H1 (cell line): ENCODE data around the gene INF2.

Experiments
- CREB1 ChIP-seq: IDR thresholded peaks from 2 replicates; pipeline ENCODE4 v1.6.1; 2012; ENCODE audit warnings: inconsistent platforms
- E2F6 ChIP-seq: IDR thresholded peaks from 2 replicates; pipeline ENCODE4 v1.6.1; 2012; ENCODE audit warnings: inconsistent platforms
- EP300 ChIP-seq, 2 experiments: IDR thresholded peaks; 1 replicate in 1 of 2; 2 replicates in 1 of 2; pipeline ENCODE4 v1.6.1; 2011 to 2012; ENCODE audit warnings: low read depth in 2 of 2, low read length in 2 of 2, mild to moderate bottlenecking in 2 of 2, borderline replicate concordance in 1 of 2, inconsistent platforms in 1 of 2, moderate library complexity in 1 of 2
- POLR2AphosphoS5 ChIP-seq: IDR thresholded peaks from 2 replicates; pipeline ENCODE4 v1.6.1; 2011; ENCODE audit warnings: low read depth, low read length
- RFX5 ChIP-seq: IDR thresholded peaks from 2 replicates; pipeline ENCODE4 v1.6.1; 2011; ENCODE audit warnings: low read depth, low read length, improper control_type of control experiment, borderline replicate concordance
- SAP30 ChIP-seq: fragments of 300-600 bp; sonication (generic); IDR thresholded peaks from 2 replicates; pipeline ENCODE4 v1.7.1; 2012; ENCODE audit warnings: low read length, moderate library complexity, mild to moderate bottlenecking, inconsistent platforms; ENCODE audit not compliant: insufficient read depth, insufficient replicate concordance
- SP2 ChIP-seq: IDR thresholded peaks from 2 replicates; pipeline ENCODE4 v1.6.1; 2012; ENCODE audit warnings: mild to moderate bottlenecking, low read length, inconsistent platforms
- TAF1 ChIP-seq: IDR thresholded peaks from 2 replicates; pipeline ENCODE4 v1.6.1; 2011; ENCODE audit warnings: mild to moderate bottlenecking, low read depth, low read length
- TF ChIP-seq, protein P1 (sequence below), 3 experiments: IDR thresholded peaks; 1 replicate in 2 of 3; 2 replicates in 1 of 3; pipeline versions ENCODE4 v1.5.1 to v1.6.1; 2011; ENCODE audit warnings: low read length in 3 of 3, mild to moderate bottlenecking in 3 of 3, inconsistent platforms in 2 of 3, low read depth in 1 of 3, moderate library complexity in 1 of 3; ENCODE audit not compliant: insufficient read depth in 1 of 3; ENCODE audit errors: control extremely low read depth in 1 of 3

DNA sequence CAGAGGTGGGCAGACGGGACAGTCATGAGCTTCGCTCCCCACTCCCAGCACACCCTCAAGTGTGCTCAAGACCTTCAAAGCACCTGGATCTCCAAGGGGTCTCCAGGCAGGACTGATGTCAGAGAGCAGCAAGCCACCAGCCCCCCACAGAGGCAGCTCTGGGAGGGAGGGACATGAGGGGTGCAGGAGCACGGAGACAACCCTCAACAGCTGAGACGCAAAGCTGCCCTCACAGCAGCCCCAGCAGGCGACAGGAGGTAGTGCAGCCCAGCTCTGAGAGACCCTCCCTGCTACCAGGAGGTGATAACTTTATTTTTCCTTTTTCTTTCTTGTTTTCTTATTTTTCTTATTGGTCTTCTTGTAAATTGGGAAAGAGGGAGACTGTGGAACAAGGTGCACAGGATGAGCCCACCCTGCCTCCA is 81.4 kb downstream of the INF2 start:
- TF ChIP-seq RFX5 (no peak), E2F6 (no peak), CREB1 (no peak), POLR2AphosphoS5 (no peak), SAP30 (no peak), TAF1 (no peak), SP2 (no peak), EP300 (IDR thresholded peaks at IDR 0.05; ENCODE audit: borderline replicate concordance in 1 of 2, low read depth in 2 of 2, low read length in 2 of 2) (no peak)
- TF ChIP-seq, protein P1, sequence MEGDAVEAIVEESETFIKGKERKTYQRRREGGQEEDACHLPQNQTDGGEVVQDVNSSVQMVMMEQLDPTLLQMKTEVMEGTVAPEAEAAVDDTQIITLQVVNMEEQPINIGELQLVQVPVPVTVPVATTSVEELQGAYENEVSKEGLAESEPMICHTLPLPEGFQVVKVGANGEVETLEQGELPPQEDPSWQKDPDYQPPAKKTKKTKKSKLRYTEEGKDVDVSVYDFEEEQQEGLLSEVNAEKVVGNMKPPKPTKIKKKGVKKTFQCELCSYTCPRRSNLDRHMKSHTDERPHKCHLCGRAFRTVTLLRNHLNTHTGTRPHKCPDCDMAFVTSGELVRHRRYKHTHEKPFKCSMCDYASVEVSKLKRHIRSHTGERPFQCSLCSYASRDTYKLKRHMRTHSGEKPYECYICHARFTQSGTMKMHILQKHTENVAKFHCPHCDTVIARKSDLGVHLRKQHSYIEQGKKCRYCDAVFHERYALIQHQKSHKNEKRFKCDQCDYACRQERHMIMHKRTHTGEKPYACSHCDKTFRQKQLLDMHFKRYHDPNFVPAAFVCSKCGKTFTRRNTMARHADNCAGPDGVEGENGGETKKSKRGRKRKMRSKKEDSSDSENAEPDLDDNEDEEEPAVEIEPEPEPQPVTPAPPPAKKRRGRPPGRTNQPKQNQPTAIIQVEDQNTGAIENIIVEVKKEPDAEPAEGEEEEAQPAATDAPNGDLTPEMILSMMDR (IDR thresholded peaks at IDR 0.05; ENCODE audit: control extremely low read depth in 1 of 3, insufficient read depth in 1 of 3, low read depth in 1 of 3, low read length in 3 of 3) = peak in 2 of 3 experiments; percentile 23 to 77; a peak in 2 of 4 replicates
